Transverse colon (tissue), 4 donors: ENCODE data around the gene C4orf46.

ENCODE experiments used
- CTCF ChIP-seq, 5 experiments: fragments of 200-600 bp in 3 of 5; fragments of 450-650 bp in 2 of 5; sonication (generic) in 3 of 5; IDR thresholded peaks; 1 replicate in 2 of 5; 2 replicates in 3 of 5; pipeline ENCODE4 v1.5.1; 2016 to 2017; ENCODE audit warnings: antibody characterized with exemption in 5 of 5, inconsistent platforms in 3 of 5, mild to moderate bottlenecking in 2 of 5, moderate library complexity in 1 of 5
- EP300 ChIP-seq: sonication (generic); formaldehyde crosslinking; IDR thresholded peaks from one replicate; pipeline ENCODE4 v1.6.1; 2017; ENCODE audit warnings: antibody characterized with exemption, low read depth
- POLR2A ChIP-seq: fragments of 450-650 bp; IDR thresholded peaks from one replicate; pipeline ENCODE4 v1.6.1; 2016; ENCODE audit warnings: antibody characterized with exemption, mild to moderate bottlenecking, moderate library complexity
- POLR2AphosphoS5 ChIP-seq, 3 donors: sonication (generic); formaldehyde crosslinking; IDR thresholded peaks; one replicate each; pipeline ENCODE4 v1.6.1; 2016; ENCODE audit warnings: antibody characterized with exemption in 3 of 3

DNA sequence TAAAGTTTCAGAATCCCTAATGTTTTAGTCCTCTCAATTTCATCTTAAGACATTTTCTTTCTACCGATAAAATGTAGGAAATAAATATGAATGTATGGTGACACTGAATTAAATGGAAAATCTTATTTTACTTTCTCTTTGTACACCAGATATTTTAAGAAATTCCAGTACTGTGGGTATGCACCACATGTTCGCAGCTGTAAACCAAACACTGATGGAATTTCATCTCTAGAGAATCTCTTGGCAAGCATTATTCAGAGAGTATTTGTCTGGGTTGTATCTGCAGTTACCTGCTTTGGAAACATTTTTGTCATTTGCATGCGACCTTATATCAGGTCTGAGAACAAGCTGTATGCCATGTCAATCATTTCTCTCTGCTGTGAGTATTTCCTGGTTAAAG, 26.9 kb downstream of the C4orf46 start:
- no peak for TF ChIP-seq CTCF (IDR thresholded peaks at IDR 0.05)
- TF ChIP-seq POLR2A, result no peak
- no peak for TF ChIP-seq POLR2AphosphoS5 (IDR thresholded peaks at IDR 0.05)
- no peak for TF ChIP-seq EP300
